ENCODE data around the gene MYO16.

- no peak for TF ChIP-seq CTCF (IDR thresholded peaks at IDR 0.05)
- no peak for TF ChIP-seq POLR2A (IDR thresholded peaks at IDR 0.05)
- no peak for TF ChIP-seq EP300 (IDR thresholded peaks at IDR 0.05)
These were observed 616.6 kb downstream of the MYO16 start for GRCh38 chr13:109246001-109246400.

Measured in ovary (tissue), 3 donors.